K562 (cell line): ENCODE data around the gene HOXB3. TPM values are rescaled to one million over a fixed set of nuclear protein-coding genes. Genes with fewer than 3 reads are reported as not detected.

Experiments used
- ATAC-seq: fragments of 200-7000 bp; cut with Tn5 transposase; 3 replicates; pipeline ENCODE4 v1.9.1; 2020; ENCODE audit warnings: moderate library complexity
- BruUV-seq: library from RNA; stranded (reverse); fragments of 400-500 nt; replicated peaks from 2 replicates; lab custom pipeline; 2021; lab: Mats Ljungman, UMichigan
- CTCF ChIA-PET: fragments of 300-600 bp; formaldehyde crosslinking; extraction: SDS; loops from one replicate; lab custom pipeline; 2021; ENCODE audit warnings: low intra/inter-chr PET ratio; lab: Yijun Ruan, JAX
- POLR2A ChIA-PET: fragments of 300-600, 350-650 bp; sonication (Branson Sonifier 250); formaldehyde crosslinking; extraction: SDS; loops from one replicate; lab custom pipeline; 2021; ENCODE audit warnings: antibody characterized with exemption, inconsistent platforms; lab: Yijun Ruan, JAX
- DNase-seq, 4 experiments: peaks; one replicate each; pipeline versions ENCODE4 v3.0.0 to v3.0.0-alpha.2; 2011 to 2018; ENCODE audit warnings: low spot score in 3 of 4, mixed read lengths in 3 of 4; ENCODE audit errors: extremely low read depth in 1 of 4
- FAIRE-seq: peaks from 2 replicates; lab custom pipeline; 2011; peaks lifted over from hg19 to GRCh38; lab: Jason Lieb, UNC
- H2AFZ ChIP-seq: 2 replicates; pipeline ENCODE4 v1.6.0; 2011; ENCODE audit warnings: low read depth, low read length, control low read depth, inconsistent platforms
- H3K27ac ChIP-seq: fragments of 200-600 bp; 3 replicates; pipeline ENCODE4 v1.8.0; 2011; ENCODE audit warnings: low read depth, mild to moderate bottlenecking, control low read depth, inconsistent platforms, low read length, moderate library complexity, mixed read lengths; ENCODE audit errors: extremely low read depth
- H3K27me3 ChIP-seq, 2 experiments: fragments of 300-600 bp in 1 of 2; 2 replicates in 1 of 2; 3 replicates in 1 of 2; pipeline versions ENCODE4 v1.6.0 to v1.8.0; 2011; ENCODE audit warnings: inconsistent platforms in 2 of 2, low read length in 2 of 2, mild to moderate bottlenecking in 1 of 2, mixed read lengths in 1 of 2, moderate library complexity in 1 of 2; ENCODE audit not compliant: control insufficient read depth in 2 of 2, insufficient read depth in 2 of 2
- H3K36me3 ChIP-seq: fragments of 300-600 bp; 3 replicates; pipeline ENCODE4 v1.8.0; 2011; ENCODE audit warnings: mild to moderate bottlenecking, low read length, inconsistent platforms; ENCODE audit not compliant: control insufficient read depth, insufficient read depth
- H3K4me1 ChIP-seq, 2 experiments: fragments of 200-600 bp in 1 of 2; replicated peaks in 1 of 2; 2 replicates in 1 of 2; 3 replicates in 1 of 2; pipeline versions ENCODE4 v1.5.1 to v1.8.0; 2011; ENCODE audit warnings: inconsistent platforms in 2 of 2, low read length in 2 of 2, mild to moderate bottlenecking in 1 of 2, mixed read lengths in 1 of 2, moderate library complexity in 1 of 2; ENCODE audit not compliant: control insufficient read depth in 2 of 2, insufficient read depth in 2 of 2
- H3K4me2 ChIP-seq: 2 replicates; pipeline ENCODE4 v1.6.1; 2011; ENCODE audit warnings: low read length, control low read depth, inconsistent platforms, mixed read lengths; ENCODE audit not compliant: insufficient read depth
- H3K4me3 ChIP-seq: fragments of 200-600 bp; sonication (generic), shearing (Covaris generic); 2 replicates; pipeline ENCODE4 v1.5.1; 2016; ENCODE audit warnings: control low read depth, inconsistent platforms
- H3K79me2 ChIP-seq: fragments of 200-600 bp; 3 replicates; pipeline ENCODE4 v1.8.0; 2011; ENCODE audit warnings: low read length, inconsistent platforms; ENCODE audit not compliant: control insufficient read depth, insufficient read depth
- H3K9ac ChIP-seq, 2 experiments: 2 replicates each; pipeline versions ENCODE4 v1.6.0 to v1.6.1; 2011; ENCODE audit warnings: low read depth in 2 of 2, low read length in 2 of 2, control low read depth in 1 of 2, inconsistent platforms in 1 of 2, mild to moderate bottlenecking in 1 of 2, mixed read lengths in 1 of 2; ENCODE audit not compliant: insufficient read depth in 1 of 2
- H3K9me1 ChIP-seq: one replicate; pipeline ENCODE4 v1.6.0; 2011; ENCODE audit warnings: inconsistent platforms, mild to moderate bottlenecking, low read length, moderate library complexity; ENCODE audit not compliant: control insufficient read depth, insufficient read depth
- H3K9me3 ChIP-seq: replicated peaks from 2 replicates; pipeline ENCODE4 v1.5.1; 2011; ENCODE audit warnings: low read depth, low read length, inconsistent platforms; ENCODE audit not compliant: control insufficient read depth, insufficient read depth
- H4K20me1 ChIP-seq: replicated peaks from 2 replicates; pipeline ENCODE4 v1.6.1; 2011; ENCODE audit warnings: low read length, inconsistent platforms, mixed read lengths; ENCODE audit not compliant: control insufficient read depth, insufficient read depth
- ATF7 ChIP-seq: fragments of 450-650 bp; IDR thresholded peaks from 2 replicates; pipeline ENCODE4 v1.7.1; 2014; ENCODE audit warnings: mild to moderate bottlenecking, moderate library complexity
- CCNT2 ChIP-seq: IDR thresholded peaks from 2 replicates; pipeline ENCODE4 v1.6.1; 2011; ENCODE audit warnings: borderline replicate concordance, low read depth, mild to moderate bottlenecking, moderate library complexity, mixed read lengths, low read length; ENCODE audit not compliant: insufficient read length; ENCODE audit errors: extremely low read depth
- GATAD2A ChIP-seq: fragments of 450-650 bp; IDR thresholded peaks from 2 replicates; pipeline ENCODE4 v1.6.1; 2017
- NELFE ChIP-seq: IDR thresholded peaks from 2 replicates; pipeline ENCODE4 v1.6.1; 2011; ENCODE audit warnings: mild to moderate bottlenecking; ENCODE audit not compliant: insufficient read depth, insufficient read length
- PHB2 ChIP-seq: fragments of 450-650 bp; IDR thresholded peaks from 2 replicates; pipeline ENCODE4 v1.6.1; 2017; ENCODE audit warnings: low read depth
- ZC3H4 ChIP-seq: sonication (generic); formaldehyde crosslinking; IDR thresholded peaks from 2 replicates; pipeline ENCODE4 v1.9.0; 2021; ENCODE audit warnings: missing genetic modification reagents, borderline replicate concordance
- WGBS: fragments of 100-300 bp; shearing (Covaris generic); methylation state at CpG from one replicate; pipeline ENCODE4 v1.1.6; 2016; ENCODE audit warnings: low coverage, mixed read lengths; ENCODE audit not compliant: insufficient coverage; ENCODE audit errors: missing lambda C conversion rate; 5-methylcytosine and 5-hydroxymethylcytosine counted together
- in situ Hi-C: fragments of 300-500 bp; cut with MboI; formaldehyde crosslinking; loops from 4 replicates; pipeline ENCODE4 v1.15.0; 2018; ENCODE audit warnings: inconsistent platforms, mixed read lengths
- intact Hi-C: fragments of 100-400 bp; cut with micrococcal nuclease; formaldehyde crosslinking; loops from 2 replicates; pipeline ENCODE4 v1.14.2; 2022
- polyA plus RNA-seq, 8 experiments: library from polyadenylated mRNA; depleted of rRNA in 4 of 8; stranded (reverse) in 5 of 8; unstranded in 3 of 8; fragments of >200 nt; fragmentation: Nextera tagmentation in 2 of 8; fragmentation: Illumina TruSeq in 1 of 8; extraction: Ambion mirVana in 2 of 8; extraction: Trizol in 1 of 8; gene quantifications; 2 replicates each; pipeline versions ENCODE4 v1.2.1 to v1.2.3, GENCODE V29; 2011 to 2014; ENCODE audit warnings: inconsistent platforms in 1 of 8, missing spikeins in 1 of 8
- total RNA-seq, 7 experiments: library from RNA; depleted of rRNA in 6 of 7; stranded (reverse); fragments of >200 nt in 6 of 7; fragmentation: Illumina TruSeq in 2 of 7; extraction: Trizol in 2 of 7; gene quantifications; 2 replicates each; pipeline versions ENCODE4 v1.2.1 to v1.2.3, GENCODE V29; 2011 to 2021; ENCODE audit warnings: low replicate concordance in 1 of 7

The HOXB3 gene
- total and polyA plus RNA-seq, 9 of the 15 experiments (the other 6 are each of a cell fraction or from before 2014, with no cell fraction given), result 2.4 to 41.3 (median 20.2) TPM

DNA sequence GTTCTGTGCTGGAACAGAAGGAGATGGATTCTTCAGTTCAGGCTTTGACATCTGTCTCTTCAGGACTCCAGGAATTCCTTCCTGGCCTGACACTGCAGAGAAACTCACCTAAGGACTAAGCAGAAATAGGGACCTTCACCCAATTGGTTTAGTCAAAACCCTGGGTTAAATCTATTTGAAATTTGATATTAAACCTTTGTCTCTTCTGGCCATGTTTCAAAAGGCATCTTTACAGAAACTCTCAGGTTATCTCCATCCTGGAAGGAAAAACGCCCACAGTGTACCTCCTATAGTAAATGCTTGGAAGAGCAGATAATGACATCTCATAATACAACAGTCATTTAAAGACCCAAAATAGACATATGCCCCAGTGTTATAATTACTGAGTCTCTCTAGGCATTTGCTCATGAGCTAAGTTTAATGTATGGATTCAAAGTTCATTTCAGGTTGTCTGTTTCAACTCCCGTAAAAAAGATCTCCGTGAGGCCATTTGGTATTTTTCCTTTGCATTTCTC is 6.3 kb downstream of the HOXB3 start:
- ChIA-PET CTCF (interaction anchor here (0.6 kb wide), 1 partner anchor 223 kb away, joined by 3 read pairs; no protein-coding TSS in a partner anchor), POLR2A (interaction anchor here (2.4 kb wide), 1 partner anchor 9 kb away, joined by 12 read pairs; the partner anchor contains the start of gene HOXB5)
- WGBS, result 23% methylated on average over 3 of the region's 3 CpGs
- in situ Hi-C loops, result no loop called here
- H3K79me2 ChIP-seq, result peaks cover 59% of the 10 kb centered on the region
- H3K36me3 ChIP-seq, result no peaks in the 10 kb centered on the region
- H3K4me2 ChIP-seq, result peak overlapping the region; percentile 90; the same call in 1 of the 2 replicates
- H4K20me1 ChIP-seq, result no peaks in the 10 kb centered on the region
- no peak for FAIRE-seq
- H2AFZ ChIP-seq, result peak overlapping the region; percentile 35; the same call in 1 of the 2 replicates
- ATAC-seq, result no peak
- no peak for DNase-seq
- H3K27me3 ChIP-seq, result no peaks in the 10 kb centered on the region
- H3K27ac ChIP-seq, result peak overlapping the region; percentile 95
- H3K9me3 ChIP-seq, result no peaks in the 10 kb centered on the region
- peaks cover 38 to 47% of the 10 kb centered on the region in 2 experiments for H3K4me1 ChIP-seq
- no peak for TF ChIP-seq ATF7
- no peak for TF ChIP-seq GATAD2A
- no peak overlapping the region for H3K4me3 ChIP-seq
- intact Hi-C loops, result no loop called here
- BruUV-seq, result no TSS peak
- no peaks in the 10 kb centered on the region for H3K9me1 ChIP-seq
- H3K9ac ChIP-seq, result peak overlapping the region in 1 of 2 experiments; percentile 35; a peak in 2 of 4 replicates

DNA sequence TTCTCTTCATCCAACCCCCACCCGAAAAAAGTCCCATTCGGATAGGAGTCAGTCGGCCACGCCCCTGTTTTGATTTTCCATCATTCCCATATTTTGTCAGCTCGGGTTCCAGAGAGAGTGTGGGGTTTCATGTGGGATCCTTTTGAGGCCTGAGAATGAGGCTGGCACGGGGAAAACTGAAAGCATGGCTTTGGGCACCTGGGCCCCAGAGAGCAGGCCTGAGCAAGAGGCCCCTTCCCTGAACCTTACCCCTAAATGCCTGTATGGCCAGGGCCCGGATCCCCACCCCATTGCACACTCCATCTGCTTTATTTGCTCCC is 7.3 kb downstream of the HOXB3 start:
- Histone ChIP-seq H3K27ac (peak overlapping the region; percentile 95), H3K9ac (peak overlapping the region; percentile 95; a peak in 3 of 4 replicates), H3K27me3 (no peaks in the 10 kb centered on the region), H4K20me1 (no peaks in the 10 kb centered on the region), H3K36me3 (no peaks in the 10 kb centered on the region), H3K9me1 (no peaks in the 10 kb centered on the region), H3K79me2 (peaks cover 69% of the 10 kb centered on the region), H3K9me3 (no peaks in the 10 kb centered on the region), H3K4me2 (peak overlapping the region; percentile 93), H3K4me3 (no peak overlapping the region; the same call in 1 of the 2 replicates), H2AFZ (peak overlapping the region; percentile 77), H3K4me1 (peaks cover 38 to 47% of the 10 kb centered on the region in 2 experiments)
- intact Hi-C loops (no loop called here), in situ Hi-C loops (no loop called here)
- POLR2A ChIA-PET, result interaction anchor here (0.9 to 2.4 kb wide), 6 partner anchors 10 to 115 kb away, joined by 3 to 12 read pairs (median 4); partner anchors contain the start of gene HOXB5
- WGBS, result 14% methylated on average over 7 of the region's 7 CpGs
- ATAC-seq, result no peak
- no TSS peak for BruUV-seq
- CTCF ChIA-PET, result no interaction called here
- DNase-seq, result no peak
- FAIRE-seq, result no peak
- no peak for TF ChIP-seq CCNT2
- no peak for TF ChIP-seq PHB2
- no peak for TF ChIP-seq NELFE
- no peak for TF ChIP-seq ZC3H4 (CRISPR knock-in tag)
